Umbilical cord (tissue), 2 donors: ENCODE data around the gene ATG13. TPM values are rescaled to one million over a fixed set of nuclear protein-coding genes. Genes with fewer than 3 reads are reported as not detected.
A peak's percentile ranks its signal among the peaks of the same experiment; 100 is the strongest.
"Not testable (repeated sequence)": the region's sequence is repeated elsewhere in the genome, so short reads cannot be mapped to it uniquely, and the experiment has no call there.

ENCODE experiments used
- DNase-seq: peaks from one replicate; pipeline ENCODE4 v3.0.0-alpha.2; 2015; ENCODE audit warnings: low spot score
- total RNA-seq: library from RNA; depleted of rRNA; stranded (reverse); fragments of >200 nt; gene quantifications from one replicate; pipeline ENCODE4 v1.2.3, GENCODE V29; 2014; ENCODE audit warnings: low replicate concordance; ENCODE audit not compliant: insufficient read depth

The ATG13 gene
- total RNA-seq, 1 donor from 2014 or later: 37.6 TPM

GRCh38 chr11:46694607-46695006 lies 77.3 kb downstream of the ATG13 start:
- DNase-seq: no peak

GRCh38 chr11:46695345-46696211 lies 78.2 kb downstream of the ATG13 start:
- no peak for DNase-seq

- no peak for DNase-seq
Observed at GRCh38 chr11:46696212-46696558, 78.8 kb downstream of the ATG13 start.

GRCh38 chr11:46697303-46697702 lies 80.0 kb downstream of the ATG13 start:
- peak; percentile 77 for DNase-seq

- no peak for DNase-seq
Observed at GRCh38 chr11:46697723-46698122, 80.4 kb downstream of the ATG13 start.

- no peak for DNase-seq
Observed at GRCh38 chr11:46698597-46698996, 81.2 kb downstream of the ATG13 start.

- DNase-seq: peak; percentile 99
Observed at GRCh38 chr11:46700241-46701077, 83.1 kb downstream of the ATG13 start, which contains the start of the genes ARHGAP1 and ZNF408. TSS of gene ARHGAP1 (minus strand) at chr11:46700619. CDS start at chr11:46696107, 4,512 bp downstream. TSS of gene ZNF408 (plus strand) at chr11:46701031. CDS start at chr11:46701048, 17 bp downstream.

- no peak for DNase-seq
Observed at GRCh38 chr11:46701078-46701654, 83.8 kb downstream of the ATG13 start.

- no peak for DNase-seq
Observed at GRCh38 chr11:46705070-46705688, 87.8 kb downstream of the ATG13 start.

- DNase-seq: no peak
Observed at GRCh38 chr11:46706886-46707285, 89.5 kb downstream of the ATG13 start.

- DNase-seq: not testable (repeated sequence)
Observed at GRCh38 chr11:46709351-46709750, 92.0 kb downstream of the ATG13 start.

- peak; percentile 83 for DNase-seq
Observed at GRCh38 chr11:46710821-46711269, 93.5 kb downstream of the ATG13 start.

GRCh38 chr11:46711303-46711702 lies 94.0 kb downstream of the ATG13 start:
- DNase-seq: no peak

- DNase-seq: no peak
Observed at GRCh38 chr11:46712874-46713576, 95.7 kb downstream of the ATG13 start.

- not testable (repeated sequence) for DNase-seq
Observed at GRCh38 chr11:46717825-46718154, 100.4 kb downstream of the ATG13 start.

GRCh38 chr11:46718155-46719019 lies 101.0 kb downstream of the ATG13 start:
- DNase-seq: no peak

- DNase-seq: no peak
Observed at GRCh38 chr11:46719048-46719542, 101.7 kb downstream of the ATG13 start, which contains the start of gene F2. TSS of gene F2 (plus strand) at chr11:46719213. CDS start at chr11:46719236, 23 bp downstream.

- no peak for DNase-seq
Observed at GRCh38 chr11:46719543-46720218, 102.3 kb downstream of the ATG13 start.

- DNase-seq: no peak
Observed at GRCh38 chr11:46721286-46721685, 103.9 kb downstream of the ATG13 start.
